OCI-LY3 (cell line): ENCODE data around the gene CSRP3.

ENCODE experiments used
- H2AFZ ChIP-seq: fragments of 200-600, 300-600 bp; shearing (Covaris generic); 2 replicates; pipeline ENCODE4 v1.6.0; 2014; ENCODE audit warnings: antibody characterized with exemption, low read depth, low read length
- H3K27ac ChIP-seq: fragments of 200-600, 300-600 bp; sonication (generic); 2 replicates; pipeline ENCODE4 v1.5.1; 2014; ENCODE audit warnings: mild to moderate bottlenecking, low read length, moderate library complexity, mixed read lengths
- H3K27me3 ChIP-seq: fragments of 200-600, 300-600 bp; sonication (generic); 2 replicates; pipeline ENCODE4 v1.6.1; 2014; ENCODE audit warnings: low read depth, low read length, mixed read lengths
- H3K36me3 ChIP-seq: fragments of 200-600, 300-600 bp; sonication (generic); replicated peaks from 2 replicates; pipeline ENCODE3; 2014; ENCODE audit warnings: low read depth, low read length, mixed read lengths
- H3K4me1 ChIP-seq: fragments of 300-600, 200-600 bp; sonication (generic); 2 replicates; pipeline ENCODE4 v1.6.1; 2014; ENCODE audit warnings: low read length, mixed read lengths
- H3K4me2 ChIP-seq: fragments of 200-600, 300-600 bp; sonication (generic); 2 replicates; pipeline ENCODE4 v1.6.1; 2014; ENCODE audit warnings: low read length, mixed read lengths
- H3K4me3 ChIP-seq: fragments of 300-600, 200-600 bp; sonication (generic); 2 replicates; pipeline ENCODE4 v1.5.1; 2014; ENCODE audit warnings: antibody characterized with exemption, mild to moderate bottlenecking, low read length, moderate library complexity
- H3K79me2 ChIP-seq: fragments of 300-600, 200-600 bp; shearing (Covaris generic); 2 replicates; pipeline ENCODE4 v1.6.1; 2014; ENCODE audit warnings: mild to moderate bottlenecking, low read length, mixed read lengths
- H3K9ac ChIP-seq: fragments of 300-600, 200-600 bp; shearing (Covaris generic); 2 replicates; pipeline ENCODE4 v1.6.0; 2014; ENCODE audit warnings: mild to moderate bottlenecking, low read length, moderate library complexity
- H3K9me3 ChIP-seq: fragments of 200-600, 300-600 bp; shearing (Covaris generic); 2 replicates; pipeline ENCODE4 v1.6.1; 2014; ENCODE audit warnings: low read length, mixed read lengths; ENCODE audit not compliant: insufficient read depth
- H4K20me1 ChIP-seq: fragments of 200-600, 300-600 bp; sonication (generic); 2 replicates; pipeline ENCODE4 v1.6.1; 2016; ENCODE audit warnings: low read length, mixed read lengths; ENCODE audit not compliant: insufficient read depth
- EZH2phosphoT487 ChIP-seq: fragments of 200-600 bp; shearing (Covaris generic); IDR thresholded peaks from 2 replicates; pipeline ENCODE4 v1.6.1; 2018; ENCODE audit warnings: antibody characterized with exemption, mixed run types, low read depth
- TF ChIP-seq, protein P1 (sequence below): fragments of 200-600, 300-600 bp; sonication (generic); IDR thresholded peaks from 2 replicates; pipeline ENCODE4 v1.5.1; 2014; ENCODE audit warnings: antibody characterized with exemption, low read length, low read depth

The CSRP3 gene

DNA sequence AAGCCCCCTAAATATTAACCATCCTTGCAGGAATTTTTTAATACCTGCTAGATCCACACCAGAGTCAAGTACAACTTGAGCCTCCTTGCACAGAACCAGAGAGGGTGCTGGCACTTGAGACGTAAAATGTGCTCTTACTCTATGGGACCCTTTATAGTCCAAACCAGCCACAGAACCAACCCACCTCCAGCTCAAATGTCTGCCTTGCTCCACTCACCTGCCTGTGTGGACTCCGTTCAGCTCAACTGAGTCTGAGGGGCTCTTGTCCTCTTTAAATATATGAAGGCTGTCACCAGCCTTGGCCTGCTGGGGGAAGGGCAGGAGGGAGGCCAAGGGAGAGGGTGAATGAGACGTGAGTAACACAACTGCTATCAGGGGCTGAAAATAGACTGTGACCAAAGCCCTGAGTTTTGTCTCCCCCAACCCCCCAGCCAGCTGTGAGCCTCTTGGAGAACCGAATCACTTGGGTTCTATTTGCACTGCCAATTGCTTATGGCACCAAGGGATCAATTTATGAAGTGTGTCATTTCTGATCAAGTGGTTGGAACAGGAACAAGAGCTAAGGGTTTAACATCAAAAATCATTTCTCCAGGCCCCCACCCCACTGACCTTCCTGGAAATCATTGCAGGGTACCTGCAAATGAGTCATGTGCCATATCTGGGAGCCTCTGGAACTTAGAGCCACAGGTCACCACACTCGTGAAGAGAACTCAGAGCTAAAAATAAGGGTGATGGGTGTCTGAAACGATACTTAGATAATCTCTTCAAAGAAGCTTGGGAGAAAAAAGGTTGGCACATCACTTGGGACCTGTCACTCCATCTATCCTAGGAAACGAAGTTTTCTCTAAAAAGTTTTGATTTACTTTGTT, at the start of gene CSRP3:
TSS of gene CSRP3 (minus strand) at position 247 of the 869 bp plus-strand sequence. CDS start 9,535 bp downstream, outside the sequence.
- Histone ChIP-seq H3K27ac (no peak within 1 kb of the TSS), H3K9me3 (no peaks in the 10 kb centered on the region), H3K36me3 (no peaks in the 10 kb centered on the region), H3K27me3 (peaks cover 6% of the 10 kb centered on the region; the same call in 1 of the 2 replicates), H4K20me1 (no peaks in the 10 kb centered on the region), H3K4me2 (no peak within 1 kb of the TSS), H3K4me1 (no peaks in the 10 kb centered on the region), H3K79me2 (no peaks in the 10 kb centered on the region), H2AFZ (no peak within 1 kb of the TSS), H3K9ac (no peak within 1 kb of the TSS), H3K4me3 (no peak within 1 kb of the TSS)
- TF ChIP-seq, protein P1, sequence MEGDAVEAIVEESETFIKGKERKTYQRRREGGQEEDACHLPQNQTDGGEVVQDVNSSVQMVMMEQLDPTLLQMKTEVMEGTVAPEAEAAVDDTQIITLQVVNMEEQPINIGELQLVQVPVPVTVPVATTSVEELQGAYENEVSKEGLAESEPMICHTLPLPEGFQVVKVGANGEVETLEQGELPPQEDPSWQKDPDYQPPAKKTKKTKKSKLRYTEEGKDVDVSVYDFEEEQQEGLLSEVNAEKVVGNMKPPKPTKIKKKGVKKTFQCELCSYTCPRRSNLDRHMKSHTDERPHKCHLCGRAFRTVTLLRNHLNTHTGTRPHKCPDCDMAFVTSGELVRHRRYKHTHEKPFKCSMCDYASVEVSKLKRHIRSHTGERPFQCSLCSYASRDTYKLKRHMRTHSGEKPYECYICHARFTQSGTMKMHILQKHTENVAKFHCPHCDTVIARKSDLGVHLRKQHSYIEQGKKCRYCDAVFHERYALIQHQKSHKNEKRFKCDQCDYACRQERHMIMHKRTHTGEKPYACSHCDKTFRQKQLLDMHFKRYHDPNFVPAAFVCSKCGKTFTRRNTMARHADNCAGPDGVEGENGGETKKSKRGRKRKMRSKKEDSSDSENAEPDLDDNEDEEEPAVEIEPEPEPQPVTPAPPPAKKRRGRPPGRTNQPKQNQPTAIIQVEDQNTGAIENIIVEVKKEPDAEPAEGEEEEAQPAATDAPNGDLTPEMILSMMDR: no peak
- no peak for TF ChIP-seq EZH2phosphoT487

DNA sequence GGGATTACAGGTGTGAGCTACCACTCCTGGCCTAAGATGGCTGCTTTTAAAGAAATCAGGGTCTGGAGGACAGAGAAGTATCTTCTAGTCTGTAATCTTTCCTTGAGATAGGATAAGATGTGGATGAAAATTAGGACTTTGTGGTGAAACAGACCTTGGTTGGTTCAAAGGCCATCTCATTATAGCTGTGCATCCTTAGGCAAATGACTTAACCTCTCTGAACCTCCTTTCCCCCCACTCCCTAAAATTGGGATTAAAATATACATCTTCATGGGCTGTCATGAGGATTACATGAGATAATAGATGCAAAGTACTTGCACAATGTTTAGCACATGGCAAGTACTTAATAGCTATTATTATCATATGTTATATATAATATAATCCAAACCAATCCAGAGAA, 49.8 kb upstream of the CSRP3 start:
- no peaks in the 10 kb centered on the region for H3K36me3 ChIP-seq
- no peak overlapping the region for H2AFZ ChIP-seq
- H3K27me3 ChIP-seq: no peaks in the 10 kb centered on the region; the same call in 1 of the 2 replicates
- no peaks in the 10 kb centered on the region for H3K4me1 ChIP-seq
- no peaks in the 10 kb centered on the region for H4K20me1 ChIP-seq
- no peak overlapping the region for H3K4me3 ChIP-seq
- TF ChIP-seq EZH2phosphoT487: no peak
- TF ChIP-seq, protein P1: no peak
- H3K79me2 ChIP-seq: no peaks in the 10 kb centered on the region
- no peaks in the 10 kb centered on the region; the same call in 1 of the 2 replicates for H3K9me3 ChIP-seq
- H3K4me2 ChIP-seq: no peak overlapping the region
- H3K27ac ChIP-seq: no peak overlapping the region
- no peak overlapping the region for H3K9ac ChIP-seq

DNA sequence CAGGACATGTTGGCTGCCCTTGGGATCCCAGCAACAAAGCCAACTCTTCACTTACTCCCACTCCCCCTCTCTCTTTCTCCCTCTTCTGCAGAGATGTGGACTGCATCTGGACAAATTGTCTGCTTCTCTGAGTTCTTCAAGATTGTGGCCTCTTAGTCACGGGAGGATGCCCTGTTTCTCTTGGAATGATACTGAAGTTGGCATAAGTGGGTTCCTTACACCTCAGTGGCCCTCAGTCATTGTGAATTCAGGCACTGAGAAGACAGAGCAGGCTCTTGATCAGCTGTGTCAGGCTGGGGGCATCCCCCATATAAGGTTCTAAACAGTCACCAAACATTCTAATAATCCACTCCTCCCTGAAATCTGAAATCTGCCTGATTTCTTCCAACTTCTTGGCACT, 45.0 kb upstream of the CSRP3 start:
- Histone ChIP-seq H3K9ac (no peak overlapping the region), H3K4me1 (peaks cover 28% of the 10 kb centered on the region), H3K9me3 (no peaks in the 10 kb centered on the region; the same call in 1 of the 2 replicates), H3K27ac (no peak overlapping the region), H3K27me3 (no peaks in the 10 kb centered on the region; the same call in 1 of the 2 replicates), H3K4me2 (no peak overlapping the region), H3K4me3 (no peak overlapping the region), H3K36me3 (no peaks in the 10 kb centered on the region), H2AFZ (no peak overlapping the region), H4K20me1 (no peaks in the 10 kb centered on the region), H3K79me2 (no peaks in the 10 kb centered on the region)
- TF ChIP-seq EZH2phosphoT487: no peak

DNA sequence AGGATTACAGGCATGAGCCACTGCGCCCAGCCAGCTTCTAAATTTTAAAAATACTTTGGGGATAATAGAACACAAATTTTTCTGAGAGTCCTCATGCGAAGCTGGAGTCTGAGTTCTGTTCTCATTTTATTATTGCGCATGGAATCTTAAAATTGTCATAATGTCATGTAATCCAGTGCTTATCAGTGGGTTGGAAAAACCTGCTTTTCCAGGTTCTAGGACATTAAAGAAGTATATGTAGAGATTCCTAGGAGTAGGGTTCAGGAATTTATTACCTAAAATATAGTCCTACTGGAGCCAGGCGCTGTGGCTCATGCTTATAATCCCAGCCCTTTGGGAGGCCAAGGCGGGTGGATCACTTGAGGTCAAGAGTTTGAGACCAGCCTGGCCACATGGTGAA, 43.6 kb upstream of the CSRP3 start:
- H4K20me1 ChIP-seq: no peaks in the 10 kb centered on the region
- H3K79me2 ChIP-seq: peaks cover 2% of the 10 kb centered on the region
- H3K27ac ChIP-seq: no peak overlapping the region
- no peak overlapping the region for H3K4me3 ChIP-seq
- no peak overlapping the region for H3K4me2 ChIP-seq
- H3K9ac ChIP-seq: no peak overlapping the region
- TF ChIP-seq, protein P1: no peak
- no peak for TF ChIP-seq EZH2phosphoT487
- no peak overlapping the region for H2AFZ ChIP-seq
- no peaks in the 10 kb centered on the region for H3K36me3 ChIP-seq
- H3K9me3 ChIP-seq: no peaks in the 10 kb centered on the region; the same call in 1 of the 2 replicates
- no peaks in the 10 kb centered on the region; the same call in 1 of the 2 replicates for H3K27me3 ChIP-seq
- H3K4me1 ChIP-seq: peaks cover 29% of the 10 kb centered on the region
